Effector memory CD4-positive, alpha-beta T cell (primary cell): Measurements from ENCODE around the gene PTPRD.

Experiments
- DNase-seq, 3 donors: peaks; one replicate each; pipeline ENCODE4 v3.0.0-alpha.2; 2020
- H3K27ac ChIP-seq: 2 replicates; pipeline ENCODE4 v1.7.0; 2013; ENCODE audit warnings: mild to moderate bottlenecking, low read length, moderate library complexity; ENCODE audit not compliant: insufficient read depth, poor library complexity, severe bottlenecking
- H3K27me3 ChIP-seq: replicated peaks from 2 replicates; pipeline ENCODE4 v1.7.0; 2013; ENCODE audit warnings: mild to moderate bottlenecking, low read length; ENCODE audit not compliant: insufficient read depth, control insufficient read depth, poor library complexity, severe bottlenecking
- H3K36me3 ChIP-seq: 2 replicates; pipeline ENCODE4 v1.7.0; 2013; ENCODE audit warnings: mild to moderate bottlenecking, low read length, moderate library complexity; ENCODE audit not compliant: control insufficient read depth, insufficient read depth
- H3K4me1 ChIP-seq: 2 replicates; pipeline ENCODE4 v1.7.0; 2013; ENCODE audit warnings: low read length, mild to moderate bottlenecking; ENCODE audit not compliant: control insufficient read depth, insufficient read depth, poor library complexity, severe bottlenecking
- H3K4me3 ChIP-seq: 2 replicates; pipeline ENCODE4 v1.7.0; 2013; ENCODE audit warnings: low read length, low read depth, mild to moderate bottlenecking; ENCODE audit not compliant: insufficient read depth, poor library complexity, severe bottlenecking
- H3K9me3 ChIP-seq: 2 replicates; pipeline ENCODE4 v1.7.0; 2013; ENCODE audit warnings: mild to moderate bottlenecking, low read length, moderate library complexity; ENCODE audit not compliant: control insufficient read depth

PTPRD gene

GRCh38 chr9:9783711-9784110 lies 829.1 kb downstream of the PTPRD start:
- no peaks in the 10 kb centered on the region for H3K36me3 ChIP-seq
- no peaks in the 10 kb centered on the region for H3K4me1 ChIP-seq
- no peaks in the 10 kb centered on the region for H3K27me3 ChIP-seq
- H3K27ac ChIP-seq, result no peak overlapping the region
- no peaks in the 10 kb centered on the region for H3K9me3 ChIP-seq
- no peak overlapping the region for H3K4me3 ChIP-seq
- DNase-seq, result no peak

GRCh38 chr9:9783211-9783610 lies 829.6 kb downstream of the PTPRD start:
- Histone ChIP-seq H3K9me3 (no peaks in the 10 kb centered on the region), H3K27ac (no peak overlapping the region), H3K27me3 (no peaks in the 10 kb centered on the region), H3K4me1 (no peaks in the 10 kb centered on the region), H3K36me3 (no peaks in the 10 kb centered on the region), H3K4me3 (no peak overlapping the region)
- no peak for DNase-seq

DNA sequence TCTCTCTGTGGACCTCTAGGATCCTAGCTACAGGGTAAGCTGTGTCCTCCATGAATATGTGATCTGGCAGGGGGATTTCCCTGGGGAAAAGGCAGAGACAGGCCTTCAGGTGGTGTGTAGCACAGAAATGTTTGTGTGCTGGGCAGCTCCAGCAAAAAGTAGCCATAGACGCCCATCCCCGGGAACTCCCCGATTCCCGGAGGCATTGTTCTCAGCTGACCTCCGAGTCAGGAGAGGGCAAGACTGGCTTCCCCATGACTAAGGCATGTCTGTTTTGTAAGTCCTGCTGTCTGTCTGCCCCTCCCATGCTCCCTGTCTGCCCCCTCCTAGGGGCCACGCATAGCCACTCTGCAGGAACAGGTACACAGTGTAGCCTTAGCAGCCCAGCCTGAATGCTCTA lies 834.5 kb downstream of the PTPRD start:
- H3K36me3 ChIP-seq, result no peaks in the 10 kb centered on the region
- DNase-seq, result no peak
- no peak overlapping the region for H3K4me3 ChIP-seq
- no peaks in the 10 kb centered on the region for H3K27me3 ChIP-seq
- no peaks in the 10 kb centered on the region for H3K4me1 ChIP-seq
- no peak overlapping the region for H3K27ac ChIP-seq
- H3K9me3 ChIP-seq, result no peaks in the 10 kb centered on the region

- H3K27ac ChIP-seq, result no peak overlapping the region
- no peaks in the 10 kb centered on the region for H3K4me1 ChIP-seq
- no peak for DNase-seq
- H3K4me3 ChIP-seq, result no peak overlapping the region
- H3K9me3 ChIP-seq, result no peaks in the 10 kb centered on the region
- H3K36me3 ChIP-seq, result no peaks in the 10 kb centered on the region
- no peaks in the 10 kb centered on the region for H3K27me3 ChIP-seq
Observed at GRCh38 chr9:9774471-9774870, 838.3 kb downstream of the PTPRD start.

DNA sequence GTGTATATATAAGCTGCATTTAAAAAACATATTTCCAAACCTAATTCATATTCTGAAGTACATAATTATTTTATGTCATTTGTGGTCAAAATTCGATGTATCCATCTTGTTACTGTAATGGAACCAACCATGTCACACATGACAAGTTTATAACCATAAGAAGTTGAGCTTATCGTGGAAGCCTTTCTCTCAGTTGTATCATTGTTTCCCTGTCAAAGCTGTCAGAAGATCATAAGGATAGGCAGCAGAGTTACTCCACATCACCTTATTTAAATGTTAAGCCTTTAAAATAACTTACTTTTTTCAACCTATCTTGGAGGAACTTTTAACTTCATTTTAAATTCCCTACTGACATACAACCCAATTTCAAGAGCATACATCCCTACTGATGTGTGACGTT lies 841.5 kb downstream of the PTPRD start:
- Histone ChIP-seq H3K36me3 (no peaks in the 10 kb centered on the region), H3K4me3 (no peak overlapping the region), H3K4me1 (no peaks in the 10 kb centered on the region), H3K27ac (no peak overlapping the region), H3K27me3 (no peaks in the 10 kb centered on the region), H3K9me3 (no peaks in the 10 kb centered on the region)
- DNase-seq, result no peak

- H3K27me3 ChIP-seq, result no peaks in the 10 kb centered on the region
- H3K9me3 ChIP-seq, result no peaks in the 10 kb centered on the region
- DNase-seq, result no peak
- H3K27ac ChIP-seq, result no peak overlapping the region
- H3K4me3 ChIP-seq, result no peak overlapping the region
- no peaks in the 10 kb centered on the region for H3K4me1 ChIP-seq
- H3K36me3 ChIP-seq, result no peaks in the 10 kb centered on the region
Observed at GRCh38 chr9:9764821-9765220, 848.0 kb downstream of the PTPRD start.

DNA sequence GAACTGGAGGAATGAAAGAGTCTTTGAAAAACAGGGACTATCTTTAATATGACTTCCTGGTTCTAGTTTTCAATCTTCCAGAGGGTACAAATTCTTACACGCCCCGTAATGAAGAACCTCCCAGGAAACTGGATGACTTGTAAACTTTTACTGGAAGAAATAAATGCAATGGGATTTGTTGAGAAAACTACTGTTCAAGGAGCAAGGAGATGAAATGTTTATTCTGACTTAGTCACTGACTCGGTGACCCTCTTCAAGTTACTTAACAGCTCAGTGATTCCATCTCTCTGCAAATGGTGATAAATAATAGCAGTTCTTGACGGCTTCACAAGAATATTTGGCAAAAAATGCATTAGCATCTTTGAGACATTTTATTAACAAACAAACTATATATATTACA lies 858.6 kb downstream of the PTPRD start:
- H3K4me3 ChIP-seq, result no peak overlapping the region
- no peak for DNase-seq
- H3K36me3 ChIP-seq, result no peaks in the 10 kb centered on the region
- H3K27ac ChIP-seq, result no peak overlapping the region
- H3K4me1 ChIP-seq, result no peaks in the 10 kb centered on the region
- H3K9me3 ChIP-seq, result no peaks in the 10 kb centered on the region
- no peaks in the 10 kb centered on the region for H3K27me3 ChIP-seq

DNA sequence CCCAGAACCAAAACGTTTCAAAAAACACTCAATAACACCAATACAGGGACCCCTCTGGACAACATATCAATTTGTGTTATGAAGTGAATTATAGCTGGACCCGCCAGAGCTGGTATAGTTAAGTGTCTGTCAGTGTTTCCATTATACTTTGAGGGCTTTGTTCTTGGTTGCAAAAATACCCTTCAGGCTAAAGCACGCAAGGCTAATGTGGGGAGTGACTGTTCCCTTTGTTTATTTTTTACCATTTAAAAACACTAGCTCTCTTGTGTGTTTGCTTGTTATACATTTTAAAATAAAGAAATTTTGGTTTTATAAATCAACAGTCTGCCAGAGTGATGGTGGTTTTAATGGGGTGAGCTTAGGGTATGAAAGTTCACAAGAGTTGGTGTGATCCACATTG lies 859.5 kb downstream of the PTPRD start:
- no peak overlapping the region for H3K4me3 ChIP-seq
- no peaks in the 10 kb centered on the region for H3K36me3 ChIP-seq
- H3K9me3 ChIP-seq, result no peaks in the 10 kb centered on the region
- DNase-seq, result no peak
- H3K4me1 ChIP-seq, result no peaks in the 10 kb centered on the region
- no peaks in the 10 kb centered on the region for H3K27me3 ChIP-seq
- H3K27ac ChIP-seq, result no peak overlapping the region

GRCh38 chr9:9752722-9753121 lies 860.1 kb downstream of the PTPRD start:
- no peaks in the 10 kb centered on the region for H3K27me3 ChIP-seq
- DNase-seq, result no peak

GRCh38 chr9:9751996-9752395 lies 860.8 kb downstream of the PTPRD start:
- Histone ChIP-seq H3K4me3 (no peak overlapping the region), H3K27me3 (no peaks in the 10 kb centered on the region), H3K27ac (no peak overlapping the region), H3K36me3 (no peaks in the 10 kb centered on the region), H3K9me3 (no peaks in the 10 kb centered on the region), H3K4me1 (no peaks in the 10 kb centered on the region)
- no peak for DNase-seq

More at GRCh38 chr9:9752722-9753121, 860.1 kb downstream of the PTPRD start:
- no peaks in the 10 kb centered on the region for H3K36me3 ChIP-seq
- H3K4me1 ChIP-seq, result no peaks in the 10 kb centered on the region
- H3K27ac ChIP-seq, result no peak overlapping the region
- H3K4me3 ChIP-seq, result no peak overlapping the region
- no peaks in the 10 kb centered on the region for H3K9me3 ChIP-seq

DNA sequence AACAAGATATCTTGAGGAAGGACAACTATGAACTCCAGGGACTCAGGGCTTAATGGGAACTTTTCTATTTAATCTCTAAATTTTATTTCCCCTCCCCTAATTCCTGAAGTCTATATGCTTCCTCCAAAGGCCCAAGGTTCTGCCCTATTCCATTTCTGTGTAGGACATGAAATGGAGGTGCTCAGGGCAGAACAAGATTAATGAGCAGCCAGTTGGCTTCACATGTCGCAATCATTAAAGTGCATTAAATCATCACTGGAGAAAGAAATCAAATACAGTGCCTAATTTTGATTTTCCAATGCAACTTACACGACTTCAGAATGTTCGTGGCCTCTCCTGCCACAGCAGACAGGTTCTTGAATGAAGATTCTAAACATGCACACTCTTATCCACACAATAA lies 862.1 kb downstream of the PTPRD start:
- Histone ChIP-seq H3K9me3 (no peaks in the 10 kb centered on the region), H3K36me3 (no peaks in the 10 kb centered on the region), H3K27ac (no peak overlapping the region), H3K27me3 (no peaks in the 10 kb centered on the region), H3K4me3 (no peak overlapping the region), H3K4me1 (no peaks in the 10 kb centered on the region)
- no peak for DNase-seq
